Coronary artery (tissue), 2 donors: Measurements from ENCODE around the gene BMPR1A.
A peak's percentile ranks its signal among the peaks of the same experiment; 100 is the strongest.
"Not testable (repeated sequence)": the region's sequence is repeated elsewhere in the genome, so short reads cannot be mapped to it uniquely, and the experiment has no call there.

Source experiments
- DNase-seq: peaks from one replicate; pipeline ENCODE4 v3.0.0-alpha.2; 2017; ENCODE audit warnings: low spot score
- H3K27ac ChIP-seq, 2 donors: fragments of 200-600 bp; sonication (generic); one replicate each; pipeline ENCODE4 v1.5.1; 2016 to 2019
- H3K4me3 ChIP-seq: fragments of 200-600 bp; sonication (generic); 2 replicates; pipeline ENCODE4 v1.5.1; 2016; ENCODE audit warnings: mild to moderate bottlenecking, moderate library complexity
- CTCF ChIP-seq: fragments of 200-600 bp; sonication (generic); IDR thresholded peaks from one replicate; pipeline ENCODE4 v1.5.1; 2019; ENCODE audit warnings: antibody characterized with exemption

The BMPR1A gene

GRCh38 chr10:86862373-86862772 lies 106.0 kb downstream of the BMPR1A start:
- no peak for DNase-seq
- Histone ChIP-seq H3K4me3 (no peak overlapping the region), H3K27ac (peak overlapping the region in 1 of 2 donors; percentile 36)
- TF ChIP-seq CTCF, result no peak

GRCh38 chr10:86862786-86863483 lies 106.5 kb downstream of the BMPR1A start:
- no peak for TF ChIP-seq CTCF
- DNase-seq, result no peak
- no peak overlapping the region for H3K4me3 ChIP-seq
- peak overlapping the region; percentile 62 to 72 for H3K27ac ChIP-seq

- TF ChIP-seq CTCF, result no peak
- H3K27ac ChIP-seq, result peak overlapping the region; percentile 62 to 72
- no peak for DNase-seq
- no peak overlapping the region for H3K4me3 ChIP-seq
Measured at GRCh38 chr10:86863484-86863842, 107.0 kb downstream of the BMPR1A start.

GRCh38 chr10:86865011-86865811 lies 108.8 kb downstream of the BMPR1A start:
- peak overlapping the region in 1 of 2 donors; percentile 67 for H3K27ac ChIP-seq
- DNase-seq, H3K4me3 ChIP-seq: not testable (repeated sequence)

GRCh38 chr10:86867149-86867548 lies 110.7 kb downstream of the BMPR1A start:
- Histone ChIP-seq H3K27ac (no peak overlapping the region), H3K4me3 (no peak overlapping the region)
- no peak for TF ChIP-seq CTCF
- no peak for DNase-seq

- DNase-seq, result no peak
- Histone ChIP-seq H3K27ac (peak overlapping the region; percentile 6 to 30), H3K4me3 (no peak overlapping the region)
- TF ChIP-seq CTCF, result no peak
Measured at GRCh38 chr10:86868353-86868752, 111.9 kb downstream of the BMPR1A start.

- TF ChIP-seq CTCF, result no peak
- DNase-seq, result no peak
Measured at GRCh38 chr10:86870679-86871078, 114.3 kb downstream of the BMPR1A start.

More at GRCh38 chr10:86870679-86871078, 114.3 kb downstream of the BMPR1A start:
- Histone ChIP-seq H3K4me3 (no peak overlapping the region), H3K27ac (no peak overlapping the region)
